Measurements from ENCODE around the gene EXT2. TPM values are rescaled to one million over a fixed set of nuclear protein-coding genes. Genes with fewer than 3 reads are reported as not detected.

The EXT2 gene
- total RNA-seq, 1 donor from 2014 or later = 142 TPM

DNA sequence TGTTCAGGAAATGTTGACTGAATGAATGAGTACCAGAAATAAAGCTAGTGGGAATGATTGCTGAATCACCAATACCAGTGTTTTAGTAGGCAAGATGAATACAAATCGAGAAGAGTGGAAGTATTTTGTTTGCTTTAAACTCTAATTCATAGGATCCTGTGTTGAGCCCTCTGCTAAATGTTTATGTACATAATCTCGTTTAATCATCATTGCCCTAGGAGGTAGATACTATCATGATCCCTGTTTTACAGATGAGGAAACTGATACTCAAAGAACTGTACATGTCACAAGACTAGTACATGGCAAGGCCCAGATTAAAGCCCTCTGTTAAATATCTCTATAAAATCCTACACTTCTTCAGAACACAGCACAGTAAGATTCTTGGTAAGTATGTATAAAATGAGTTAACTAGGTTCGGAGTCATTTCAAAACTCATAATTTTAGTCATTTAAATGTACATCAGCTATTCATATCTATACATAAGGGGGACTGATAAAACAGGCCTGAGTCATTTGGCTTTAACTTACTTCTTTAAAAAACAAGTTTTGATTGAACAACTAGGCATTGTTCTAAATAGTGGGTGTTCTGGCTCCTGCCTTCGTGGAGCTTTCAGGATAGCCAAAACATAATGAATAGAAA is 97.1 kb downstream of the EXT2 start:
- DNase-seq (ENCODE audit: low spot score in 2 of 2) (no peak), FAIRE-seq (no peak)

DNA sequence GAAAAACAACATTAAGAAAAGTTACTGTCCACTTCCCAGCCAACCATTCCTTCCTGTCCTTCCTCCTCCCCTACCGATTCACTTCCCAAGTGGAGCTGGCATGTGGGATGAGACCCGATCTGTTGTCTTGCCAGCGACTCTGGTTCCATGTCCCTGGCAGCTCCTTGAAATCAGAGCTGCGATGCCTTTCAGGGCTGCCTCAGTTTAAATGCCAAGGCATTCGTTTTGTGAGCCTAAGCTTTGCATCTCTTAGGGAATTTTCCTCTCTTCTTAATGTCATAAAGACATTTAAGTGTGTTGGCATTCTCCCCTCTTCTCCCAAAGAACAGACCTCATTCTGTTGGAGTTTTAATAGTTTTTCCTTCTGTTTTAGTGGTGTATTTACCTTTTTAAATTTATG is 98.4 kb downstream of the EXT2 start:
- no peak for FAIRE-seq
- no peak for DNase-seq (ENCODE audit: low spot score in 2 of 2)

DNA sequence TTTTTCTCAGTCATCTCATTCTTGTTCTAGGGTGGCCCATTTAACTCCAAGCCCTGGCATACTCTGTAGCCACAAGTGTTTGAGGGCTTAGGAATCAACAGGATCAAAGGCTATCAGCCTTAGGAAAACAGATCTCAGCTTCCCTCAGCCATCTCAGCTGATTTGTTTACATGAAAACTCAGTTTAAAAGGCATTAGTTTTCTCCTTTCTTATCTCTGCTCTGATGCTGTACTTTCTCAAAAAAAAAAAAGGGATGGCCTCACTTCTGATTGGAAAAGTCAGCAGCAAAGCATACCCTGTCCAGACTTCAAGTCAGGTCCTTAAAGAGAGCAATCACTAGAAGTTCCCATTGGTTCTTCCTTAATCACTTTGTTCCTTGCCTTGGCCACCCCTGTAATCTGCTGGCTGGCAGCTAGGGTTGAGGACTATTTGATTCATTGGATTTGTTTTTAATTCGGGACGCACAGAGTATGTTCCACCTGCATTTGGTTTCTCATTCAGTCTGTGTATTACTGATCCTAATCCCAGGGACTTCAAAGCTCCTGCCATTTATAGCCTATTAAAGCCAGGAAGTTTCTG is 102.8 kb downstream of the EXT2 start:
- DNase-seq (ENCODE audit: low spot score in 2 of 2) (no peak), FAIRE-seq (no peak)

DNA sequence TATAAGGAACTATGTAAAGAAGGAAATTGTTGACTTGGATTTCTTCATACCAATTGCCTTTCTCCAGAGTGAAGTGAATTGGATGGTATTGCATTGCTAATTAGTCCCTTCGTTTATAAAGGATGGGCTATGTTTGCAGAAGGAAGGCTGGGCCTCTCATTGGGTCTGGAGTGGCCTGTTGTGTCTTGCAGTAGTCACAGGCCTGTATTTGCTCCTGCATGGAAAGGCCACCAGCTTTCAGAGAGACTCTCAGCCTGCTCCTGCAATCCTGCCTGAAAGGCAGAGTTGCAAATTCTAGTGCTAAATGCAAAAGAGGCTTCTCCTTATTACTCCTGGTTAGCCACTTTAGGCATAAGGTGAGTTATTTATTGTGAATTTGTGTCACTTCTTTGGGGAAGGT is 103.8 kb downstream of the EXT2 start:
- DNase-seq (ENCODE audit: low spot score in 2 of 2) (no peak), FAIRE-seq (no peak)

DNA sequence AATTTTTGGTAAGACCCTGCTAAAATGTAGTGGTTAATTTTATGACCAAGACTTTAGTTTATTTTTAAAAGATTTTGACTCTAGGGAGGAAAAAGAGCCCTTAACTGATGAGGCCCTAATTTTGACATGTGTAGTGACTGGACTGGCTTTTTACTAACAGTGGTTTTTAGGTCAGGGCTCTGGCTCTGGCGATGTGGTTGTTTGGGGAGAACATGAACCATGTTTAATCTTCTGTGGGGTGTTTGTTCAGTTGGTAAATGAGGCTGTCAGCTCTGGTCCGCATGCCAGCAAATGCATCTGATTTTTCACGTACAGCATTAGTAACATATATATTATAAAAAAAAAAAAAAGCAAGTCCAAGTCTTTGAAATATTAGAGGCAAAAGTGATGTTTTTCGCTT is 104.3 kb downstream of the EXT2 start:
- DNase-seq (ENCODE audit: low spot score in 2 of 2) (no peak), FAIRE-seq (no peak)

DNA sequence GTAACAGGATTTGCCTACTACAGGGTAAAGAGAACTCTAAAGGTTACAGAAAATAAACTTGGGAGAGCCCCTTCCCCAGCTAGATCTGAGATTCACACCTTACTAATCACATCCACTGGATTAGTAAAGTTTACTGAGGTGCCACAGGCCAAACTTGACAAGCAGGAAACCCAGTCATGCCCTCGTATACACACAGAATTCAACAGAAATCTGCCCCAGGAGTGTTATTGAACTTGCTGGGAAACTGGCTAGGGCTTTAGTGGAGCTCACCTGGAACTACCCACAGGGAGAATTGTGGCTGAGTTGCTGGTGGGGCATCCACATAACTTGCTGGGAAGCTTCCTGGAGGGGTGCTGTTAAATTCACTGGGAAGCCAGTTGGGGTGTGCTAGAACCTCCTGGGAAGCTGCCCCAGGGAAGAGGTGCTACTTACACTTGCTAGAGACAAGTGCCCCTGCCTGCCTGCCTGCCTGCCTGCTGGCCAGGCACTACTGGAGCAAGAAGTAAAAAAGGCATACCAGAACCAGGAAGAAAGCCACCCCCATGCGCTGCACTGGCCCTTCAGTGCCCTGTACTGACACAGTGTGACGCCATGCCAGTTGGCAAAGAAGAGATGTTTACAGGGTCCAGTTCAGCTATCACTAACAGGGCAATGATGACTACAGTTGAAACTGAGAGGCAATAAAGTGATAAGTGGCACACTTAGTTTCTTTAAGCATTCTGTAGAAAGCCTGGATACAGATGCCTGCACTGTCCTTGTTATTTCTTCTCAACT is 108.0 kb downstream of the EXT2 start:
- no peak for FAIRE-seq
- DNase-seq (ENCODE audit: low spot score in 2 of 2) = no peak

DNA sequence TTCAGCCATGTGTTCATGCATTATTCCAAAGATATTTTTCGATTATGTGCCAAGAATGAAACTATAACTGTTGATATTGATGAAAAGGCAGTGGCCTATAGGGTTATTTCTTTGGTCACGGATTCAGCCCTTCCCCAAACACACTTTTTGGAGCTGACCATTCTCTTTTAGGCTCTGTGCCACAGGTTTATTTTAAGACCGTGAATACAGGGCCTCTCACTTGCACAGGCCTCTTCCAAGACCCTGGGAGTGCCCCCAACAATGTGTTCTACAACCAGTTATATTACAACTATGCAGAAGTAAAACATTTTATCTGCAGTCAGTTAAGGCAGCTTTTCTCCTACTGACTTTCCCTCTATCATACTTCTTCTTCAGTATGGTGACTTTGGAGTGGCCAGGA is 109.9 kb downstream of the EXT2 start:
- DNase-seq (ENCODE audit: low spot score in 2 of 2) = no peak
- no peak for FAIRE-seq

DNA sequence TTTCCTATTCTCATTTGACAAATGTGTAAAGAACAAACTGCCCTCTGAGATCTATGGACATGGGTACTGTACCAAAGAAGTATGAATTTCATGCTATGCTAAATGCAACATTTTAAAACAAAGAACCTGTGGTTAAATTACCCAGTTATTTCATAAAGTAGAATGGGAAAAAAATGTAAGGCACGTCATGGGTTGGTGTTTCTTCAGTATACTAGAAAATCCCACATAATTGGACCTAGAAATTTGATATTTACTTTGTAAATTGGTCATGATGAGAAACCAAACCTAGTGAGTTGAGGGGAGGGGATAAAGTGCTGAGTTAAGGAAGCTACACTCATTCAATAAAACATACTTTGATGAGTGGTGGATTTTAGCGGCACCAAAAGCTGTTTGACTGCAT is 110.4 kb downstream of the EXT2 start:
- no peak for FAIRE-seq

DNA sequence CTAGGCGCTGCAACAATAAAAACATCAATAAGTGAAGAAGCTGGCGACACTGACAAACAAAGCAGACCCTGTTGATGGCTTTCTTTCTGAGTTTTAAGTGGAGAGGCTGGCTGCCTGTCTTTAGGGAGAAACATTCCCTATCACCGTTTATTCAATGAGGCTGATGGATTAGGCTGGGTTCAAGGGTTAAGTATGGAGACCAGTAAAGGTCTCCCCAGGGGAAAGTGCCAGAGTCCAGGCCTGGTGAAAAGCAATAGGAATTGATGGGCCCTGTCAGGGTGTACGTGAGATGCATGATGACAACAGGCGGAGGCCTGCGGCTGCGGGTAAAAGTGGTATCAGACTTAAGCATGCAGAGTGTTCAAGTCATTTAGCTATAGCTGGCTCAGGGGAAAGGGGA is 111.8 kb downstream of the EXT2 start:
- DNase-seq (ENCODE audit: low spot score in 2 of 2) (no peak), FAIRE-seq (no peak)

More for the DNA sequence above, 110.4 kb downstream of the EXT2 start:
- DNase-seq (ENCODE audit: low spot score in 2 of 2) = no peak

DNA sequence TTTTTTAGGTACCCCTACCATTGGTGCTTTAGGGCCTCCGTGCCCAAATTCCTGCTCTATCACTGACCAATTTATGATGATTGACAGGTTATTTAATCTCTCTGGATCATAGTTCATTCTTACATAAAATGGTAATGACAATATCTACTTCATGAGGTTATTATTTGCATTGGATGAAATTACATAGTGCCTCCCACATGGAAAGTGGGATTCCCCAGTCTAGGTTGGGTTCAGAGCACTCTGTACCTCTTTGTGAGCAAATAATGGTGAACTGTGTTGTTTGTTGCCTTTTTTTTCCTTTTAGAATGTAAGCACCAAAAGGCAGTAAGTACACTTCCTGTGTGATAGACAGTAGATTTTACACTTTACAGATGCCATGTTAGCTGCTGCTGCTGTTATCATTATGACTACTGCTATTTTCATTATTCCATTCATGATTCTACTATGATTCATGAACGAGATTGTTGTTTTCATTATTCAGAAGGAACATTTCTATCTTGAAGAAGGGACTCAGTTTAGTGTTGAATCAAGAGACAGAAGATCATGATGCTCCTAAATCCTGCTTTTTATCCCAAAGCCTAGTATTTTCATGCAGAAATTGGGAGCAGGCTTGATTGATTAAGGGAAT is 113.6 kb downstream of the EXT2 start:
- FAIRE-seq (no peak), DNase-seq (ENCODE audit: low spot score in 2 of 2) (no peak)

DNA sequence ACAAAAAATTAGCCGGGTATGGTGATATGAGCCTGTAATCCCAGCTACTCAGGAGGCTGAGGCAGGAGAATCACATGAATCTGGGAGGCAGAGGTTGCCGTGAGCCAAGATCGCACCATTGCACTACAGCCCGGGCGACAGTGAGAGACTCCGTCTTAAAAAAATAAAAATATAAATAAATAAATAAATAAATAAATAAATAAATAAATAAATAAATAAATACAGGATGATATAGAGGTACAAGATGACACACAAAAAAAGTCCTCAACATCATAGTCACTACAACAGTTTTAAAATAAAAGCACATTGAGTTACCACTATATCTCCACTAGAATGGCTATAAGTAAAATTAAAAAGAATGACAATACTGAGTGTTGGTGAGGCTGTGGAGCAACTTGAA is 116.7 kb downstream of the EXT2 start:
- no peak for FAIRE-seq
- DNase-seq (ENCODE audit: low spot score in 2 of 2) = no peak

DNA sequence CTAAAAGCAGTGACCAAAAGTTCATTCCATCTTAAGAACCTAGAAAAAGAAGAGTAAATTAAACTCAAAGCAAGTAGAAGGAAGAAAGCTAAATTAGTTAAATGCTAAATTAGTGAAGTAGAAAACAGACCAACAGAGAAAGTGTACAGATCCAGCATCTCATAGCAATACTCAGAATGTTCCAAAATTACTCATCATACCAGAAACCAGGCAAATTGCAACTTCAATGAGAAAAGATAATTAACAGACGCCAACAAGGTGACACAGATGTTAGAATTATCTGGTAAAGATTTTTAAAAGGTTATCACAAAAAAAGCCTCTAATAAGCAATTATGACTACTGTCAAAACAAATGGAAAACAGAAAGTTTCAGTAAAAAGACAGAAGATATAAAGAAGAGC is 117.7 kb downstream of the EXT2 start:
- FAIRE-seq (no peak), DNase-seq (ENCODE audit: low spot score in 2 of 2) (no peak)

DNA sequence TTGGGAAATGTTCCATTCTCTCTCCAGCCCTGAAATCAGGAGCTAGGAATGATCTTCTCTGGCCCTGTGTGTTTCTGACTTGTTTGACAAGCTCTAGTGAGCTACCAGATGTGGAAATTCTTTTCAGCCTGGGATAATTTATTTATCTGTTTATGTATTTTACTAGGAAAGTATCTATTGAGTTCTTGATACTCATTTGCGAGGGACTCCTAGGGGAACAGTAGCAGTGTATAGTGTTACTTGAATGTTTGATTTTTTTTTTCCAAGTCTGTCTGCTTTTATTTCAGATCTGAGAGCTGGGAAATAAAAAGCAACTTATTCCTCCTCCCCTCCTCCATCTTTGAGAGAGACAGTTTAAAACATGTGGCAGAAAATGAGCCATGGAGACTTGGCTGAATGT is 122.0 kb downstream of the EXT2 start:
- DNase-seq (ENCODE audit: low spot score in 2 of 2) = no peak
- no peak for FAIRE-seq

DNA sequence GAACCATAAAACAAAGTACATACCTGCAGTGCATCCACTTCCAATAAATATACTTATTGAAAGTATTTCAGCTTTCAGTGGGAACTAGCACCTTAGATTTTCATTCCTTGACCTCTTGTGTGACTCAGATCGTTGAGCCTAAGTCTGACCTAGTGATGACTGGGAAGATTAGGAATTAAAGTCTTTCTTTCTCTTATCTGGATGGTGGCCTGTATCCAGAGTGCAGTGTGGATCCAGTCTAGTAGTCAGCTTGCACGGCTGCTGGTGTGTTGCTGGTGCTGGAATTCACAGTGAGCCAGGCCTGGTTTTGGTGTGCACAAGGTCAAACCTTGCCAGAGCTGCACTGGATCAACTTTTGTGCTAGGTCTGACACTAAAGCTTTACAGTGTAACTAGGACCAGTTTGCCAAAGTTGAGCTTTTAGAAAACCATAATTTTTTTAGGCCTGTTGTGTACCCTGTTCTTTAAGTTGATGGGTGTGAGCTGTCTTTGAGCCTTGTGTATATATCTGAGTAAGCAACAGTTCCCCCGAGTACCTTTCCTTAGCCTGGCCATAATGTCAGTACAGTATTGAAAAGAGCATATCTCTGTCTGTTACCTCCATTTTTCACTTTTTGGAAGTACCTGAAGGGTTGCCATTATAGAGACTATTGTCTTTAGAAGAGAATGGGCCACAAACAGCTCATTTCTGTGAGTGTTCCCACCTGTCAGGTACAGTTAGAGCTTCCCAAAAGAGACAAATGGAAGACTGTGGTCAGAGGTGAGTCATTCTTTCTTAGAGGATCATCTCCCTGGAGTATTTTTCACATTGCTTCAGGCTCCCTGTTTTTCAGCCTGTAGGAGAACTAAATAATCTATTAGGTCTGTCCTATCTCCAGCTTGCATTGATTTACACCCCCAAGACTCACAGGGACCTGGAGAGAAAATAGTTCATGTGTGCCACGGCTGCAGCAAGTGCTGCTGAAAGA is 124.6 kb downstream of the EXT2 start:
- FAIRE-seq (no peak), DNase-seq (ENCODE audit: low spot score in 2 of 2) (no peak)

DNA sequence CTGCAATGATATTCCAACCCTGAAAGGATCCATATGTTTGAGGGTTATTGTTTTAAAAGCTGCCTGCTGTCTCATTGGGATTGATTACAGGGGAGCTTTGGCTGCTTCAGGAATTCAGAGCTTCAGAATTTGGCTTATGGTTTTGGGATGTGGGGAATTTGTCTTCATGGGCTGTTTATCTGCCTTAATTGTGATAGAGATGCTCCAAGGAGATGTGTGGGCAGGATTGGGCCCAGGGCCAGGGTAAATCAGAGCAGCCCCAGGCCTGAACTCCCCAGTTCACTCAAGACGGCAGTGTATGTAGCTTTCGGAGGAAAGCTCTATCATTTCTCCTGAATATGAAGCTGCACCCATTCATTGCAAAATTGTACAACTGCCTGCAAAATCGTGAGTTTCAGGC is 126.0 kb downstream of the EXT2 start:
- FAIRE-seq = no peak
- DNase-seq (ENCODE audit: low spot score in 2 of 2) = no peak

DNA sequence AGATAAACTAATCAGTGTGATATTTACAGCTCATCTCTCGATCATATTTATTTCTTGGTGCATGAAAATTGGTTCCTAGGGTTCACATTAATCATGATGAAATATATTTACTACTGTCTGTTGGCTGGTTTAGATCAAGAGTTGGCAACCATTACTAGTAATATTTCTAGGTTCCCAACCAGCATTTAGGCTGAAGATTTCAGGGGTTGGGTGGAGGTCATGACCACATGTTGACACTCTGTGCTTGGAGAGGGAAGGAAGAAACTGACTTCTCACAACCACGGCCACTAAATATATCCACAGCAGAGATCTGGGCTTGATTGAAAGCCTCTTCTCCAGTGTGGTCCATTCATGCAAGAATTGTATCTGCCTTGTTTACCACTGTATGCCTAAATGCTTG is 126.5 kb downstream of the EXT2 start:
- DNase-seq (ENCODE audit: low spot score in 2 of 2) = no peak
- FAIRE-seq = no peak

DNA sequence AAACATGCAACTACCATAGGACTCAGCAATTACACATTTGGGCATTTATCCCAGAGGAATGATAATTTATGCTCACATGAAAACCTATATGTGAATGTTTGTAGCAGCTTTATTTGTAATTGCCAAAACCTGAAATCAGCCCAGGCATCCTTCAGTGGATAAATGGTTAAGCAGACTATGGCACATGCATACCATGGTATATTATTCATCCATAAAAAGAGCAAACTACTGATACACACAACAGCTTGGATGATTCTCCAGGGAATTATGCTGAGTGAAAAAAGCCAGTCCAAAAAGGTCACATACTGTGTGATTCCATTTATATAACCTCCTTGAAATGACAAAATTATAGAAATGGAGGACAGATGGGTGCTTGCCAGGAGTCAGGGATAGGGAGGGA is 127.8 kb downstream of the EXT2 start:
- DNase-seq (ENCODE audit: low spot score in 2 of 2) = no peak

DNA sequence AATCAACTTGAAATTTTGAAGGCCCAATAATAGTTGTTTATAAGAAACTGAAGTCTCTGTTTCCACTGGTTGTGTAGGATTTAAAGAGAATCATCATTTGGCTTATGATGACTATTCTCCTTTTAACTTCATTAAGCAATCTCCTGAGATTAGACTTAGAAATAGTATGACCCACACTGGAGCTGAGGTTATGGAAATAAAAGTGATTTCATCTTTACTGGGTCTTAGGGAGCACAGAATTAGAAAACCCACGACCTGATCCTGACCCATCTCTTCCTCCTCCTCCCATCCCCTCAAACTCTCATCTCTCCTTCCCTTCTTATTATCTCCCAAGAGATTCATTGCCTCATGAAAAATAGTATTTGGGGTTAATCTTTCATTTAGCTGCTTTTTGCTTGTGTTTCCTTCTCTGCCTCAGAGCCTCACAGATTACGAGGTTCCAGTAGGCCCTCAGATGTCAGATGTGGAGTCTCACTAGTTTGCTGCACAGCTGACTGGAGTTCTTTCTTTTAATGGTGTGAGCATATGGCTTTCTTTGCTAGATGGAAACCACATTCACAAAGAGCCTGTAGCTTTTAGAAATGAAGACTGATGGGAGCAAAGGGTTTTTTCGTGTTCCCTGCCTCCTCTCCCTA is 129.5 kb downstream of the EXT2 start:
- DNase-seq (ENCODE audit: low spot score in 2 of 2) (no peak), FAIRE-seq (no peak)

More for the DNA sequence above, 127.8 kb downstream of the EXT2 start:
- FAIRE-seq = no peak

DNA sequence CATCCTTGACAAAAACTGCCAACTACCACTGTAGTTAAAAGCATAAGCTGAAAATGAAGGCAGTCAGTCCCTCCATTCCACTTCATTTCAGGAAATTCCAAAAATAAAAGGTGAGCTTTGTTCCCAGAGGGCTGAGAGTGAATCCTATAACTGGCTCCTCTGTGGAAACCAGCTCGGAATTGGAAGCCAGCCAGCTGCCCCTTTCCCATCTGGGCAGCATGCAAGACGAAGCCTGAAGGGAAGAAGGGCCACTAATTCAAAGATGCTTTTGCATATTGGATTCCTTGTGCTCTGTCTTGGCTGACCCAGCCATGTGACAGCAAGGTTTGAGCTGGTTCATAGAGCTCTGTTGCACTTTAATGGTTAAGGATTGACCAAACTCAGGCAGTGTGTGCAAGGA is 131.0 kb downstream of the EXT2 start:
- FAIRE-seq = no peak
- no peak for DNase-seq (ENCODE audit: low spot score in 2 of 2)

DNA sequence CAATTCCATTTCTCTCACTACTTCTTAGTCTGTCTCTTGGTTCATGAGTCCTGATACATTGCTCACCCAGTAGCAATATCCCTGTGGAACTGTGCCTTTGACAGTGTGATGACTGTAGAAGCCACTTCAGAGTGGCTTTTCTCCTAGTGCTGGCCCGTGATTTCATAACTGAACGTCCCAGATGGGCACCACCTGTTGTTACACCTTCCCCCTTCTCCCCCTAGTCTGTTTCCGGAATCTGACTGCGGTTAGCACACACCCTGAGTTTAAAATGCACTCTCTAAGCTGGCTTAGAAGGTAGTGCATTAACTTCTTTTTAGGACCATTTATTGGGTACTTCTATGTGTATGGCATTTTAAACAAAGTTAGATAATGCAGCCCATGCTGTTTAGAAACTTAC is 131.5 kb downstream of the EXT2 start:
- FAIRE-seq (no peak), DNase-seq (ENCODE audit: low spot score in 2 of 2) (no peak)
